Measurements from ENCODE around the gene PTPRO. TPM values are rescaled to one million over a fixed set of nuclear protein-coding genes. Genes with fewer than 3 reads are reported as not detected.

The PTPRO gene
- total RNA-seq, 1 experiment from 2014 or later: 0.52 TPM

GRCh38 chr12:15344561-15344960, 22.3 kb downstream of the PTPRO start:
- H3K56ac ChIP-seq (ENCODE audit: insufficient read length, low read depth, low read length): no peak overlapping the region
- H2BK15ac ChIP-seq (ENCODE audit: low read depth, low read length): no peak overlapping the region
- H3K27ac ChIP-seq (ENCODE audit: insufficient read length, low read depth, low read length): no peak overlapping the region
- no peak overlapping the region for H3K14ac ChIP-seq (ENCODE audit: insufficient read depth, low read length)
- H2AFZ ChIP-seq (ENCODE audit: low read length): no peak overlapping the region
- no CpG with 5 or more reads among the region's 4 CpGs for WGBS (ENCODE audit: extremely low coverage, insufficient read length, low lambda C conversion rate)
- no peak overlapping the region for H2BK5ac ChIP-seq (ENCODE audit: insufficient read length, low read length)
- no peak overlapping the region for H3K4me2 ChIP-seq (ENCODE audit: insufficient read depth, insufficient read length, low read length)
- no peak overlapping the region for H4K91ac ChIP-seq (ENCODE audit: insufficient read length, low read depth, low read length)
- H3K23ac ChIP-seq (ENCODE audit: insufficient read length, low read depth, low read length): no peak overlapping the region
- H3K4me3 Mint-ChIP-seq: no peak overlapping the region
- no peak overlapping the region for H3K18ac ChIP-seq (ENCODE audit: insufficient read length, low read depth, low read length)
- H3K4ac ChIP-seq (ENCODE audit: low read depth, low read length): no peak overlapping the region
- no peaks in the 10 kb centered on the region for H4K20me1 ChIP-seq (ENCODE audit: control insufficient read depth, insufficient read depth, insufficient read length)
- no peak for DNase-seq
- H2BK120ac ChIP-seq (ENCODE audit: low read depth, low read length, poor library complexity, severe bottlenecking): no peak overlapping the region
- no peaks in the 10 kb centered on the region for H3K79me1 ChIP-seq (ENCODE audit: insufficient read depth, low read depth, low read length, poor library complexity, severe bottlenecking)
- no peak for TF ChIP-seq CTCF (conservative IDR thresholded peaks at IDR 0.05)
- H3K27ac Mint-ChIP-seq: no peak overlapping the region
- H3K4me1 ChIP-seq (ENCODE audit: insufficient read depth, low read length): no peaks in the 10 kb centered on the region
- no peaks in the 10 kb centered on the region for H3K9me3 Mint-ChIP-seq
- H3K9ac ChIP-seq (ENCODE audit: extremely low read depth, insufficient read length, low read length): no peak overlapping the region
- H3K36me3 Mint-ChIP-seq (ENCODE audit: insufficient read depth in 1 of 3, low read depth in 3 of 3): no peaks in the 10 kb centered on the region
- no peaks in the 10 kb centered on the region for H3K4me1 Mint-ChIP-seq
- H3K23me2 ChIP-seq (ENCODE audit: insufficient read length, low read depth, low read length, poor library complexity, severe bottlenecking): no peaks in the 10 kb centered on the region
- H2AK5ac ChIP-seq (ENCODE audit: insufficient read length, low read length): no peak overlapping the region
- no peaks in the 10 kb centered on the region for H3K79me2 ChIP-seq (ENCODE audit: insufficient read depth, low read length)
- no peaks in the 10 kb centered on the region for H3K27me3 ChIP-seq (ENCODE audit: insufficient read depth, low read length)
- H4K5ac ChIP-seq (ENCODE audit: insufficient read length, low read depth, low read length): no peak overlapping the region
- no peak overlapping the region for H3T11ph ChIP-seq (ENCODE audit: low read length)
- H2BK20ac ChIP-seq (ENCODE audit: low read depth, low read length, poor library complexity, severe bottlenecking): no peak overlapping the region
- no peak overlapping the region for H4K8ac ChIP-seq (replicated peaks; ENCODE audit: insufficient read length, low read depth, low read length)
- no peaks in the 10 kb centered on the region for H3K9me3 ChIP-seq (ENCODE audit: control insufficient read depth, low read depth, low read length)
- H3K27me3 Mint-ChIP-seq (ENCODE audit: low read depth): no peaks in the 10 kb centered on the region; the same call in none of the 2 replicates
- no peak overlapping the region for H2BK12ac ChIP-seq (ENCODE audit: insufficient read length, low read depth, low read length)

Data from H9 (cell line).